ENCODE measurements around the gene CYB5R3. TPM values are rescaled to one million over a fixed set of nuclear protein-coding genes. Genes with fewer than 3 reads are reported as not detected.
"Not testable (repeated sequence)": the region's sequence is repeated elsewhere in the genome, so short reads cannot be mapped to it uniquely, and the experiment has no call there.

CYB5R3 gene
- total RNA-seq, 6 experiments from 2014 or later, result 315 to 413 (median 347) TPM

DNA sequence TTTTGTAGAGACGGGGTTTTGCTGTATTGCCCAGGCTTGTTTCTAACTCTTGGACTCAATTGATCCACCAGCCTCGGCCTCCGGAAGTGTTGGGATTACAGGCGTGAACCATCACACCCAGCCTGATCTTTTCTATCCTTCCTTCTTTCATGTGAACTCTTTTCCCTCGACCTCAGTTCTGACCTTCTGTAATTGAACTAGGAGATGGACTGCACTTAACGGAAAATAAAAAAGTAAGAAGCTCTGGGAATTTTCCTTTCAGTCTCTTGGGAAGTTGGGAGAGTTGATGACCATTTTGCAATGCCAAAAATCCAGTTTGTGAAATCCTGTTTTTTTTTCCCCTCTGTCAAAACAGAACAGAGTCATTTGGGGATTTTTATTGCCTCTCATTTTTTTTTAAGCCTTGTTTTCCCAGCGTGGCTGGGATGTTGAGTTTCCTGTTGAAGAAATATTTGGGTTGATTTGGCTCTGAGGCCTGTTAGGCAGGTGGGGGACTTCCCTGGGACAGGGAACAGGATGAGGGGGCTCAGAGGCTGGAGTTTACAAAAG is 26.9 kb upstream of the CYB5R3 start:
- DNase-seq, result no peak
- peaks cover 2% of the 10 kb centered on the region; the same call in 1 of the 2 replicates for H3K27me3 Mint-ChIP-seq (ENCODE audit: insufficient read depth)
- H3K27ac Mint-ChIP-seq, result peak overlapping the region; percentile 55
- H3K4me3 Mint-ChIP-seq, result no peak overlapping the region
- peaks cover 15% of the 10 kb centered on the region; the same call in 1 of the 2 replicates for H3K36me3 Mint-ChIP-seq (ENCODE audit: low read depth)
- peaks cover 28% of the 10 kb centered on the region for H3K4me1 Mint-ChIP-seq (ENCODE audit: low read depth)
- peaks cover 7% of the 10 kb centered on the region for H3K9me3 Mint-ChIP-seq
- no peak for TF ChIP-seq CTCF (IDR thresholded peaks at IDR 0.05)

- DNase-seq, result no peak
- no peak overlapping the region for H3K4me3 Mint-ChIP-seq
- H3K9me3 Mint-ChIP-seq, result peaks cover 7% of the 10 kb centered on the region
- no peaks in the 10 kb centered on the region for H3K27me3 Mint-ChIP-seq (ENCODE audit: insufficient read depth)
- no peak for TF ChIP-seq CTCF (IDR thresholded peaks at IDR 0.05)
- H3K4me1 Mint-ChIP-seq (ENCODE audit: low read depth), result peaks cover 14% of the 10 kb centered on the region
- H3K36me3 Mint-ChIP-seq (ENCODE audit: low read depth), result peaks cover 9% of the 10 kb centered on the region; the same call in 1 of the 2 replicates
- H3K27ac Mint-ChIP-seq, result peak overlapping the region; percentile 8; the same call in 1 of the 2 replicates
Observed at GRCh38 chr22:42673898-42674401, 24.8 kb upstream of the CYB5R3 start.

DNA sequence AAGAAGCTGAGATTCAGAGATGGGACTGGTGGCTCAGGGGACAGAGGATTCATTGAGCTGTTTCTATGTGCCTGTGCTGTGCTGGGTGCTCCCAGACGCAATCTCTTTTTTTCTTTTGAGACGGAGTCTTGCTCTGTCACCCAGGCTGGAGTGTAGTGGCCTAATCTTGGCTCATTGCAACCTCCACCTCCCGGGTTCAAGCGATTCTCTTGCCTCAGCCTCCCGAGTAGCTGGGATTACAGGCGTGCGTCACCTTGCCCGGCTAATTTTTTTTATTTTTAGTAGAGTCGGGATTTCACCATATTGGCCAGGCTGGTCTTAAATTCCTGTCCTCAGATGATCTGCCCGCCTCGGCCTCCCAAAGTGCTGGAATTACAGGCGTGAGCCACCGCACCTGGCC is 23.9 kb upstream of the CYB5R3 start:
- not testable (repeated sequence) for DNase-seq; H3K9me3 Mint-ChIP-seq; H3K27me3 Mint-ChIP-seq (ENCODE audit: insufficient read depth); H3K36me3 Mint-ChIP-seq (ENCODE audit: low read depth); H3K27ac Mint-ChIP-seq; H3K4me3 Mint-ChIP-seq
- peaks cover 14% of the 10 kb centered on the region for H3K4me1 Mint-ChIP-seq (ENCODE audit: low read depth)

DNA sequence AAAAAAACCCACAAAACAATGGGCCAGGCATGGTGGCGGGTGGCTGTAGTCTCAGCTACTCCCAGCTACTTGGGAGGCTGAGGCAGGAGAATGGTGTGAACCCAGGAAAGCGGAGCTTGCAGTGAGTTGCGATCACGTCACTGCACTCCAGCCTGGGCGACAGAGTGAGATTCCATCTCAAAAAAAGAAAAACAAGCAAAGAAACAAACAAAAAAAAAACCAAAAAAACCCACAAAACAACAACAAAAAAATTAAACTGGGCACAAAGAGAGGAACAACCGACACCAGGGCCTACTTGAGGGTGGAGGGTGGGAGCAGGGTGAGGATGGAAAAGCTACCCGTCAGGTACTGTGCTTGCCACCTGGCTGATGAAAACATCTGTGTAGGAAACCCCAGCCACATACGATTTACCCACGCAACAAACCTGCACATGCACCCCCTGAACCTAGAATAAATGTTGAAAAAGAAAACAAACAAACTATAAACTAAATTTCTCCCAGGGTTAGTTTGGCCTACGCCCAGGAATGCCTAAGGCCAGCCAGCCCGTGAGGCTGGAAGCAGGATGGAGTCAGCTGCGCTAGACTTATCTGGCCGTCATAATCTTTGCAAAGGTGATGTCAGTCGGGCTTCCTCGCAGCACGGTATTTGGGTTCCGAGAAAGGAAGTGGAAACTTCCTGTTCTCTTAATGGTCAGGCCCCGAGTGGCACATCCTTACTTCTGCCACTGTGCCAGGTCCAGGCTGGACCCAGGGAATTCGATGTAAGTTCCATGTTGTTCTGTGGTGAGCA is 21.9 kb upstream of the CYB5R3 start:
- no peak overlapping the region for H3K4me3 Mint-ChIP-seq
- H3K27ac Mint-ChIP-seq, result no peak overlapping the region
- H3K4me1 Mint-ChIP-seq (ENCODE audit: low read depth), result peaks cover 13% of the 10 kb centered on the region
- no peaks in the 10 kb centered on the region for H3K27me3 Mint-ChIP-seq (ENCODE audit: insufficient read depth)
- no peaks in the 10 kb centered on the region for H3K9me3 Mint-ChIP-seq
- no peak for TF ChIP-seq CTCF (IDR thresholded peaks at IDR 0.05)
- no peaks in the 10 kb centered on the region for H3K36me3 Mint-ChIP-seq (ENCODE audit: low read depth)
- DNase-seq, result no peak

DNA sequence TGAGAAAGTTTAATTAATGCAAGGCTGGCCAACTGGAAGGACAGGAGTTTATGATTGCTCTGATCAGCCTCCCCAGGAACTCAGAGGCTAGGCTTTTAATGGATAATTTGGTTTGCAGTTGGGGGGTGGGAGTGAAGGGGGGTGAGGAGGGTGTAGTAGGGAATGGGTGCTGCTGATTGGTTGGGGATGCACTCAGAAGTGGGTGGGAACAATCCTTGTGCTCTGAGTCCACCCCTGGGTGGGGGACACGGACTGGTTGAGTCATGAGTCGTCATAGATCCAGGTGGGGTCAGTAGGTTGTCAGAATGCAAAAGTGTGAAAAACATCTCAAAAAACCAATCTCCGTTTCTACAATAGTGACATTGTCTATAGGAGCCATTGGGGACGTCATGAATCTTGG is 20.9 kb upstream of the CYB5R3 start:
- no peak for DNase-seq
- TF ChIP-seq CTCF (IDR thresholded peaks at IDR 0.05), result no peak
- Mint-ChIP-seq H3K36me3 (ENCODE audit: low read depth) (no peaks in the 10 kb centered on the region), H3K27ac (no peak overlapping the region), H3K9me3 (no peaks in the 10 kb centered on the region), H3K4me3 (no peak overlapping the region), H3K27me3 (ENCODE audit: insufficient read depth) (no peaks in the 10 kb centered on the region), H3K4me1 (ENCODE audit: low read depth) (peaks cover 9% of the 10 kb centered on the region; the same call in 1 of the 2 replicates)

GRCh38 chr22:42666393-42666792 is 17.2 kb upstream of the CYB5R3 start:
- not testable (repeated sequence) for H3K9me3 Mint-ChIP-seq; DNase-seq; H3K27me3 Mint-ChIP-seq (ENCODE audit: insufficient read depth); H3K4me1 Mint-ChIP-seq (ENCODE audit: low read depth); H3K4me3 Mint-ChIP-seq; H3K27ac Mint-ChIP-seq; H3K36me3 Mint-ChIP-seq (ENCODE audit: low read depth)

Measured in HFFc6 (cell line).